D721Med (cell line): ENCODE data around the gene MED27.

ENCODE experiments used
- DNase-seq: peaks from one replicate; pipeline ENCODE4 v3.0.0; 2011; ENCODE audit warnings: low spot score; ENCODE audit not compliant: insufficient read length
- FAIRE-seq: peaks from 2 replicates; lab custom pipeline; 2011; peaks lifted over from hg19 to GRCh38; lab: Jason Lieb, UNC
- TF ChIP-seq, protein P1 (sequence below): IDR thresholded peaks from 2 replicates; pipeline ENCODE4 v1.5.1; 2012; ENCODE audit warnings: mild to moderate bottlenecking, control low read depth; ENCODE audit not compliant: insufficient read depth; ENCODE audit errors: missing control alignments

MED27 gene

DNA sequence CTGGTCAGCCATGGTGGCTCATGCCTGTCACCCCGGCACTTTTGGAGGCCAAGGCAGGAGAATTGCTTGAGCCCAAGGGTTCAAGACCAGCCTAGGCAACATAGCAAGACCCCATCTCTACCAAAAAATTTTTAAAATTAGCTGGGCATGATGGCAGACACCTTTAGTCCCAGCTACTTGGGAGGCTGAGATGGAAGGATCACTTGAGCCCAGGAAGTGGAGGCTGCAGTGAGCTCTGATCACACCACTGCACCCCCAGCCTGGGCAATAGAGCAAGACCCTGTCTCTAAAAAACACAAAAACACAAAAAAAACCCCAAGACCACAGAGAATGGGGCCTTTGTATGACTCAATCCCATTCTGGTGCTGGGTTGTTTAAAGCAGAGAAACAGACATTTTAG lies 44.0 kb downstream of the MED27 start:
- TF ChIP-seq, protein P1, sequence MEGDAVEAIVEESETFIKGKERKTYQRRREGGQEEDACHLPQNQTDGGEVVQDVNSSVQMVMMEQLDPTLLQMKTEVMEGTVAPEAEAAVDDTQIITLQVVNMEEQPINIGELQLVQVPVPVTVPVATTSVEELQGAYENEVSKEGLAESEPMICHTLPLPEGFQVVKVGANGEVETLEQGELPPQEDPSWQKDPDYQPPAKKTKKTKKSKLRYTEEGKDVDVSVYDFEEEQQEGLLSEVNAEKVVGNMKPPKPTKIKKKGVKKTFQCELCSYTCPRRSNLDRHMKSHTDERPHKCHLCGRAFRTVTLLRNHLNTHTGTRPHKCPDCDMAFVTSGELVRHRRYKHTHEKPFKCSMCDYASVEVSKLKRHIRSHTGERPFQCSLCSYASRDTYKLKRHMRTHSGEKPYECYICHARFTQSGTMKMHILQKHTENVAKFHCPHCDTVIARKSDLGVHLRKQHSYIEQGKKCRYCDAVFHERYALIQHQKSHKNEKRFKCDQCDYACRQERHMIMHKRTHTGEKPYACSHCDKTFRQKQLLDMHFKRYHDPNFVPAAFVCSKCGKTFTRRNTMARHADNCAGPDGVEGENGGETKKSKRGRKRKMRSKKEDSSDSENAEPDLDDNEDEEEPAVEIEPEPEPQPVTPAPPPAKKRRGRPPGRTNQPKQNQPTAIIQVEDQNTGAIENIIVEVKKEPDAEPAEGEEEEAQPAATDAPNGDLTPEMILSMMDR: no peak
- FAIRE-seq (no peak), DNase-seq (no peak)

DNA sequence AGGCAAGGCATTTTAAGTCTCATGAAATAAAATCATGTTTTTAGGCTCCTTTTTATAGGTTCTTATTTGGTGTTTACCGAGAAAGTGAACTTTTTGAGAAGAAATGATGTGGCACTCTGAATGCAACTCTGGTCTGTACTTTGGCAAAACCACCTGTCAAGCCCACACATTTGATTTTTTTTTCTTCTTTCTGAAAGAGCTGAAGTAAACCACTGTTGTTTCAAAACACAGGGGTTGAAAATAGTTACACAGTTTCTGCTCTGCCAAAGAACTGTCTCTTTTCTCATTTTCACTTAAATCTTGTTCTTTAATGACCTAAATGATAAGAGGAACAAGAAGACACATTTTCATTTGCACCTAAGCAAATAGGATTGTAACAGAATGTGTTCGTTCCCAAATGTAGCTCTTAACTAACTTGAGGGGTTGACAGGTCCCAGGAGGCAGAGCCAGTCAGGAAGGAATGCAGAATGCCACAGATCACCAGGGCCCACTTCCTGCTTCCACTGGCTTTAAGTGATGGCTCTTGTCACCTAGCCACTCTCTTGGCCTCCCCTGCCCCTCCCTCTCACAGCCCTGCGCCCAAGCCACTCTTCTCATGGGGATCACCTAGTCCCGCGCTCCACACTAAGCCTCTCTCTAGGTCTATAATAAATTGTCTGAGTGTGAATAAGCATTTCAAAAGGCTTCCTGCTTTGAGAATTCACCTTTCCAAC lies 47.3 kb downstream of the MED27 start:
- no peak for DNase-seq
- no peak for FAIRE-seq
- TF ChIP-seq, protein P1: no peak

DNA sequence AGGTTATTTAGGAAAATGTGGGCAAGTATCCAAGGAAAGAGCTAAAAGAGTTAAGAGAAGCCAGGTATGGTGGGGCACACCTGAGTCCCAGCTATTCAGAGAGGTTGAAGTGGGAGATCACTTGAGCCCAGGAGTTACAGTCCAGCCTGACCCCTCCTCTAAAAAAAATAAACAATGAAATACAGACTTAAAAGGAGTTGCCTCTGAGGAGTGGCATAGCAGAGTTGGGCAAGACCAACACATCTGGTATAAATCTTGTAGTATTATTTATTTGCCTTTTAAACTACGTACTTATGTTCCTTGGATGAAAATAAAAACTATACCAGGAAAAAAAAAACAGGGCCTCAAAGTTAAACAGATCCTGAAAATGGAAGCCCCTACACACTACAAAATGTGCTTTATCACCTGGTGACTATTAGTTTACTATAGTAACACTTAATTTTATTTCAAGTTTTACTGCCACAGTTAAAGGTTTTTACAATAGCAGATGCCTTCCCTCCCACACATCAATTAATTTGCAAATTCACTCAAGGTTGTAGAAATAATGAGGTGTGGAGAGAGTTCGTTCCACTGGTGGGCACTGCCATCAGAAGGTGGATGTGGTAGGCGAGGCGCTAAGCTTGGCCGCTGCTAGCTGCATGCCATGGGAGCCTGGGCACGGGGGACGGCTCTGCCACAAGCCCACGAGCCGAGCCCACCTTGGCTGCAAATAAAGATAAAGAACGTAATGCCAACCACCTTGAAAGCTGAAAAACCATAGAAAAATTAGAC lies 48.0 kb downstream of the MED27 start:
- FAIRE-seq (no peak), DNase-seq (no peak)
- TF ChIP-seq, protein P1: no peak

DNA sequence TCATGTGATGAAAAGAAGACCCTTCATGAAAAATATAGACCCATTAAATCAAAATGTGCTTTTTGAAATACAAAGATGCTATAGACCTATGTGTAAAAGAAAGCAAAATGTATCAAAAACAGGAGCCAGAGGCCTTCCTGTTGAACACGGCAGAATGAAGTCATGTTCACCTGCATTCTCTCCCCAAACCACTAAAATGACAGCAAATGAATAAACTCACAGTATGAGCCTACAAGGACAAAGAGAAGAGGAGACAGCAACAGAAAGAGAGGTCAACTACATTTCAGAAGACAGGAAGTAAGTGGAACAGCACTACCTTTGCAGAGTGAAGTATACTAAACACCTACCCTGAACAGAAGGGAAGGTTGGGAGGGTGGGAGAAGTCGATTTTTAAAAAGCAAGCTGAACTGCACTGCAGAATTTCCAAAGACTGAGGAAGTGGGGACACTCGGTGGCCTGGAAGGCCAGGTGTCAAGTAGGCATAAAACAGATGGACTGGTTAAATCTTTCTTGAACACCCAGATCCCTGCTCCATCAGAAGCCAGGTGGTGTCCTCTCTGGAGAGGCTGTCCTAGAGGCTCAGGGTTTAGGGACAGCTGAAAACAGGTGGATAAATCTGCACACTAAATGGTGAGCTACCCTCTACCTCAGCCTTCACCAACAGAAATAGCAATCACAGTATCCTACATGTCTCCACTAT lies 48.9 kb downstream of the MED27 start:
- DNase-seq (no peak), FAIRE-seq (no peak)
- TF ChIP-seq, protein P1: no peak

DNA sequence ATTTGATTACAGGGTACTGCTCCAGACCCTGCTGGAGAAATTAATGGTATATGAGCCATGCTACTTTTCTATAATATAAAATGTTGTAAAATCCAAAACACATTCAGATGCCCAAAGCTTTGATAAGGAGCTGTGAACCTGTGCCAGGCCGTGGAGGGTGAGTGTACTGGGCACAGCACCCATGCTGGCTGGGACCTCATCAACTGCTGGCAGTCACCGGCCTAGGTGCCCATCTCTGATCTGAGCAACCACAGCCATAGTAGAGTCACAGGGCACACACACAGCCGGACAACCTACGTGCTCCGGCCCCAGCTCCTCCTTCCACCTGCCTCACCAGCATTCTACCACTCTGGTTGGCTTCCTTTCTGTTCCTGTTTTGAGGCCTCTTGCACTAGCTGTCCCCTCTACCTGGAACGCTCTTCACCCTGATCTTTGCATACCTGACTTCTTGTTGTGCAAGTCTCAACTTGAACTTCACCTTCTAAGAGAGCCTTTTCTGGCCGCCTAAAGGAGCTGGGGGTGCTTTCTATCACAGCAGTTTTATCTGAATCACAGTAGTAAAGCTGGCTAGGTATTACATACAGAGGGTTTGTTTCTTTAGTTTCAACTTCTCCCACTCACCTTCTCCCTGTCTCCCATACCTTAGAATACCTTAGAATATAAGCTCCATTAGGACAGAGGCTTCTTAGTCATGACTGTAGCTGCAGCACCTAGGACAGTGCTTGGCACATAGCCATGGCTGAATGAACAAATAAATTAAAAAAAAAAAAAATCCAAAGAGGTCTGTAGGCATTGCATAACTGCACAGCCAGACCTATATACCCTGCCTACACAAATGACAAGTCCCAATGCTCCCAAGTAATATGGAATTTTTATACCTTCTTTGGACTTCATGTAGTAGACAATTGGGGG lies 51.7 kb downstream of the MED27 start:
- FAIRE-seq (no peak), DNase-seq (no peak)
- TF ChIP-seq, protein P1: no peak

DNA sequence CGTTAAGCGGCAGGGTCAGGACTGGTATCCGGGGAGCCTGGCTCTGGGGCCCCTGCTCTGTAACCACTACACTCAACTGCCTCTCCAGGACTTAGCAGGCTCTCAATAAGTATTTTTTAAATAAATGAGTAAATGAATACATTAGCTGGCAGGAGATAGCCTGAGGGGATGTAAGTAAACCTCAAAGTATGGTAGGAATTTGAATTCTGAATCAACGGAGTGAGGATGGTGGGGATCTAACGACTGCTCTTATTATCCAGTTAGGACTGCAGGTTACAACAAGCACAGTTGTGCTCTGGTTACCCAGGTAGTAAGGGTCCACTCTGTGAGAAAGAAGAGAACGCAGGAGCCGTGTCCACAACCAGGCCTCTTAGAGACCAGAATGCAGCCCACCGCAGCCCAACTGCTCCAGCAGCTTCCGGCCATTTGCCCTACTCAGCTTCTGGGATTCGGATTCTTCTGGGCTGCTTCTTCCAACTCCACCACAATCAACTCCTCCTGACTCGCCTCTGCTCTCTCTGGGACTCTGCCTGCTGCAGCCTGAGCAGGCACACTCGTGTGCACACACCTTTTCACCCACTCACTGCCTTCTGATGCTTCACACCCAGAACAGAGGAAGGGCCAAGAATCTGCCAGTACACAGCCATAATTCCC lies 52.6 kb downstream of the MED27 start:
- no peak for FAIRE-seq
- DNase-seq: no peak
- TF ChIP-seq, protein P1: no peak
